Gastrocnemius medialis (tissue), 4 donors: ENCODE results near the gene SUGP2.

Experiments used
- POLR2A ChIP-seq, 2 donors: fragments of 450-650 bp; IDR thresholded peaks; one replicate each; pipeline ENCODE4 v1.6.1; 2017; ENCODE audit warnings: antibody characterized with exemption in 2 of 2, mild to moderate bottlenecking in 2 of 2, moderate library complexity in 2 of 2
- TF ChIP-seq, protein P1 (sequence below), 5 experiments: fragments of 450-650 bp in 3 of 5; fragments of 200-600 bp in 2 of 5; sonication (generic) in 2 of 5; IDR thresholded peaks in 4 of 5; conservative IDR thresholded peaks in 1 of 5; 1 replicate in 4 of 5; 2 replicates in 1 of 5; pipeline ENCODE4 v1.5.1; 2016 to 2019; ENCODE audit warnings: antibody characterized with exemption in 5 of 5, mild to moderate bottlenecking in 3 of 5, moderate library complexity in 3 of 5

DNA sequence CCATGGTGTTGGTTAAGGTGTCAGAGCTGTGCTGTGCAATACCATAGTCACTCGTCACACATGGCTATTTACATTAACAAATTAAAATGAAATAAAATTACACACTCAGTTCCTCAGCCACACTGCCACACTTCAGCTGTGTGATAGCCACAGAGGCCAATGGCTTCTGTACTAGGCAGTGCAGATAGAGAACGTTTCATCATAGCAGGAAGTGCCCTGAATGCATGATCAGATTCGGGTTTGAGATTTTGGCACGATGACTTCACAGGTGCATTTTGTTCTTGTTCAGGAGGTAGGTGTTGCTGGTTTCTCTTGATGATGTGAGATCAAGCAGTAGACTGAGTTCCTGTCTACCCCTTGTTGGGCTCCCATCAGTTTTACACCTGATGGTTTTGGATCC lies 6.6 kb upstream of the SUGP2 start:
- TF ChIP-seq, protein P1, sequence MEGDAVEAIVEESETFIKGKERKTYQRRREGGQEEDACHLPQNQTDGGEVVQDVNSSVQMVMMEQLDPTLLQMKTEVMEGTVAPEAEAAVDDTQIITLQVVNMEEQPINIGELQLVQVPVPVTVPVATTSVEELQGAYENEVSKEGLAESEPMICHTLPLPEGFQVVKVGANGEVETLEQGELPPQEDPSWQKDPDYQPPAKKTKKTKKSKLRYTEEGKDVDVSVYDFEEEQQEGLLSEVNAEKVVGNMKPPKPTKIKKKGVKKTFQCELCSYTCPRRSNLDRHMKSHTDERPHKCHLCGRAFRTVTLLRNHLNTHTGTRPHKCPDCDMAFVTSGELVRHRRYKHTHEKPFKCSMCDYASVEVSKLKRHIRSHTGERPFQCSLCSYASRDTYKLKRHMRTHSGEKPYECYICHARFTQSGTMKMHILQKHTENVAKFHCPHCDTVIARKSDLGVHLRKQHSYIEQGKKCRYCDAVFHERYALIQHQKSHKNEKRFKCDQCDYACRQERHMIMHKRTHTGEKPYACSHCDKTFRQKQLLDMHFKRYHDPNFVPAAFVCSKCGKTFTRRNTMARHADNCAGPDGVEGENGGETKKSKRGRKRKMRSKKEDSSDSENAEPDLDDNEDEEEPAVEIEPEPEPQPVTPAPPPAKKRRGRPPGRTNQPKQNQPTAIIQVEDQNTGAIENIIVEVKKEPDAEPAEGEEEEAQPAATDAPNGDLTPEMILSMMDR (IDR thresholded peaks at IDR 0.05 in 4 of 5, conservative IDR thresholded peaks at IDR 0.05 in 1 of 5): no peak
- TF ChIP-seq POLR2A (IDR thresholded peaks at IDR 0.05): no peak
